Smooth muscle cell (in vitro differentiated cells): ENCODE data around the gene MACROH2A1. TPM values are rescaled to one million over a fixed set of nuclear protein-coding genes. Genes with fewer than 3 reads are reported as not detected.

Experiments used
- DNase-seq: peaks from one replicate; lab custom pipeline; 2025; ENCODE audit not compliant: unreplicated experiment; lab: John Stamatoyannopoulos, UW
- H2AFZ ChIP-seq: fragments of 200-600 bp; sonication (generic); 2 replicates; pipeline ENCODE4 v1.6.0; 2016; ENCODE audit warnings: antibody characterized with exemption, low read depth, mild to moderate bottlenecking
- H3F3A ChIP-seq: fragments of 200-600 bp; sonication (generic); 2 replicates; pipeline ENCODE4 v1.6.0; 2017; ENCODE audit warnings: antibody characterized with exemption, low read depth
- H3K27ac ChIP-seq: fragments of 200-600 bp; sonication (generic); 2 replicates; pipeline ENCODE4 v1.5.1; 2016; ENCODE audit warnings: low read depth, mild to moderate bottlenecking
- H3K27me3 ChIP-seq: fragments of 200-600 bp; sonication (generic); 2 replicates; pipeline ENCODE4 v1.6.1; 2016; ENCODE audit warnings: low read depth, mild to moderate bottlenecking
- H3K36me3 ChIP-seq: fragments of 200-600 bp; sonication (generic); 2 replicates; pipeline ENCODE4 v1.5.1; 2016; ENCODE audit warnings: low read depth
- H3K4me1 ChIP-seq: fragments of 200-600 bp; sonication (generic); 2 replicates; pipeline ENCODE4 v1.5.1; 2016; ENCODE audit warnings: low read depth
- H3K4me2 ChIP-seq: fragments of 200-600 bp; sonication (generic); 2 replicates; pipeline ENCODE4 v1.6.0; 2016; ENCODE audit warnings: mild to moderate bottlenecking
- H3K4me3 ChIP-seq: fragments of 200-600 bp; sonication (generic); 2 replicates; pipeline ENCODE4 v1.5.1; 2016; ENCODE audit warnings: mild to moderate bottlenecking
- H3K79me2 ChIP-seq: fragments of 200-600 bp; sonication (generic); 2 replicates; pipeline ENCODE4 v1.6.0; 2016; ENCODE audit warnings: low read depth, mild to moderate bottlenecking
- H3K9ac ChIP-seq: fragments of 200-600 bp; sonication (generic); 2 replicates; pipeline ENCODE4 v1.6.0; 2016; ENCODE audit warnings: low read depth
- H3K9me3 ChIP-seq: fragments of 200-600 bp; sonication (generic); replicated peaks from 2 replicates; pipeline ENCODE4 v1.5.1; 2016; ENCODE audit warnings: low read depth
- H4K20me1 ChIP-seq: fragments of 200-600 bp; sonication (generic); 2 replicates; pipeline ENCODE4 v1.6.0; 2016; ENCODE audit warnings: low read depth
- WGBS: methylation state at CpG from one replicate; pipeline ENCODE4 v1.1.7; 2016; ENCODE audit warnings: low lambda C conversion rate; 5-methylcytosine and 5-hydroxymethylcytosine counted together
- polyA plus RNA-seq: library from polyadenylated mRNA; unstranded; fragments of >200 nt; fragmentation: Nextera tagmentation; extraction: Ambion mirVana; gene quantifications from 2 replicates; pipeline ENCODE4 v1.2.1, GENCODE V29; 2016
- total RNA-seq: library from RNA; depleted of rRNA; stranded (reverse); fragments of >200 nt; gene quantifications from 2 replicates; pipeline ENCODE4 v1.2.3, GENCODE V29; 2014
- TF ChIP-seq, protein P1 (sequence below): fragments of 200-600 bp; sonication (generic); IDR thresholded peaks from 2 replicates; pipeline ENCODE4 v1.5.1; 2017; ENCODE audit warnings: borderline replicate concordance, mild to moderate bottlenecking, antibody characterized with exemption; ENCODE audit not compliant: insufficient read depth, poor library complexity, severe bottlenecking

MACROH2A1 gene
- total and polyA plus RNA-seq, 2 experiments from 2014 or later = 309 to 371 TPM

DNA sequence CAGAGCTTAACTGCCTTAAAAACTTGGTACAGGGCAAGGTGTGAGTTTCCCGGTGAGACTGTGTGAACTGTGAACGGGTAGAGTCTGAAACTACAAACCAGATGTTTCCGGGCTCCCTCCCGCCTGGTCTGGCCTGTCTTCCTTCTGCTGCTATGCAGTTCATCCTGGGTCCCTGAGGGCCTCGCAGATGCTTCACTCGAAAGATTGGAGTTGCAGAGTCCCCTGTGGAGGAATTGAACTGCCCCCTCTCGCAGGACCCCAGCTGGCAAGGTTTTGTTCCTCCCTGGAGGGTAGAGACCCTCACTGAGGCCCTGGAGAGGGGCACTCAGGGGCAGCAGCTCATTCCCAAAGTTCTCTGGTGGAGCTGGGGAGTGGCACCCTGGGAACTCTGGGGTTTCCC, 47.6 kb upstream of the MACROH2A1 start:
- Histone ChIP-seq H3K79me2 (no peaks in the 10 kb centered on the region), H3K27ac (no peak overlapping the region), H3K9me3 (no peaks in the 10 kb centered on the region), H3F3A (peaks cover 8% of the 10 kb centered on the region), H3K4me3 (no peak overlapping the region), H3K4me1 (peaks cover 18% of the 10 kb centered on the region), H2AFZ (no peak overlapping the region), H3K36me3 (no peaks in the 10 kb centered on the region), H3K4me2 (no peak overlapping the region), H3K27me3 (no peaks in the 10 kb centered on the region), H4K20me1 (no peaks in the 10 kb centered on the region), H3K9ac (no peak overlapping the region)
- DNase-seq = no peak
- 66% methylated on average over 7 of the region's 7 CpGs for whole genome bisulfite sequencing
- TF ChIP-seq, protein P1, sequence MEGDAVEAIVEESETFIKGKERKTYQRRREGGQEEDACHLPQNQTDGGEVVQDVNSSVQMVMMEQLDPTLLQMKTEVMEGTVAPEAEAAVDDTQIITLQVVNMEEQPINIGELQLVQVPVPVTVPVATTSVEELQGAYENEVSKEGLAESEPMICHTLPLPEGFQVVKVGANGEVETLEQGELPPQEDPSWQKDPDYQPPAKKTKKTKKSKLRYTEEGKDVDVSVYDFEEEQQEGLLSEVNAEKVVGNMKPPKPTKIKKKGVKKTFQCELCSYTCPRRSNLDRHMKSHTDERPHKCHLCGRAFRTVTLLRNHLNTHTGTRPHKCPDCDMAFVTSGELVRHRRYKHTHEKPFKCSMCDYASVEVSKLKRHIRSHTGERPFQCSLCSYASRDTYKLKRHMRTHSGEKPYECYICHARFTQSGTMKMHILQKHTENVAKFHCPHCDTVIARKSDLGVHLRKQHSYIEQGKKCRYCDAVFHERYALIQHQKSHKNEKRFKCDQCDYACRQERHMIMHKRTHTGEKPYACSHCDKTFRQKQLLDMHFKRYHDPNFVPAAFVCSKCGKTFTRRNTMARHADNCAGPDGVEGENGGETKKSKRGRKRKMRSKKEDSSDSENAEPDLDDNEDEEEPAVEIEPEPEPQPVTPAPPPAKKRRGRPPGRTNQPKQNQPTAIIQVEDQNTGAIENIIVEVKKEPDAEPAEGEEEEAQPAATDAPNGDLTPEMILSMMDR = no peak

DNA sequence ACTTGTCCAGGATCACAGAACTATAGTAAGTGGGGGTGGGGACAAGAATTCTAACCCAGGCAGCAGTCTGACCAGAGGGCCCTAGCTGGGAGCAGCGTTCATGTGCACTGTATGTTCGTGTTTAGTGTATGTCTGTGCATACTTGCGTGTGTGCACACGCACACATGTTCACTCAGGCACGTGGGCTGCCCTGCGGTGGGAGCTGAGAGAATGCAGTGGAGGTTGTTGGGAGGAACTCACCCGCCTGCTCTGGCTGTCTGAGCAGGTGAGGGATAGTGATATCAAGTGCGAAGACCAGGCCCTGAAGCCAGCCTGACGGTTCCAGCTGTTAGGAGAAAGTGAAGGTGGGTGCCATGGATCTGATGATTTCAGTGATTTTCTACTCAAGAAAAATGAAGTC, 47.2 kb upstream of the MACROH2A1 start:
- no peaks in the 10 kb centered on the region for H3K79me2 ChIP-seq
- no peaks in the 10 kb centered on the region for H4K20me1 ChIP-seq
- no peak overlapping the region for H2AFZ ChIP-seq
- no peaks in the 10 kb centered on the region for H3K9me3 ChIP-seq
- H3K36me3 ChIP-seq = no peaks in the 10 kb centered on the region
- TF ChIP-seq, protein P1 = no peak
- no peak overlapping the region for H3K4me3 ChIP-seq
- no peak overlapping the region for H3K9ac ChIP-seq
- H3F3A ChIP-seq = peaks cover 8% of the 10 kb centered on the region
- no peak overlapping the region for H3K27ac ChIP-seq
- H3K27me3 ChIP-seq = no peaks in the 10 kb centered on the region
- H3K4me2 ChIP-seq = no peak overlapping the region
- no peak for DNase-seq
- WGBS = 92% methylated on average over 9 of the region's 9 CpGs
- peaks cover 18% of the 10 kb centered on the region for H3K4me1 ChIP-seq

DNA sequence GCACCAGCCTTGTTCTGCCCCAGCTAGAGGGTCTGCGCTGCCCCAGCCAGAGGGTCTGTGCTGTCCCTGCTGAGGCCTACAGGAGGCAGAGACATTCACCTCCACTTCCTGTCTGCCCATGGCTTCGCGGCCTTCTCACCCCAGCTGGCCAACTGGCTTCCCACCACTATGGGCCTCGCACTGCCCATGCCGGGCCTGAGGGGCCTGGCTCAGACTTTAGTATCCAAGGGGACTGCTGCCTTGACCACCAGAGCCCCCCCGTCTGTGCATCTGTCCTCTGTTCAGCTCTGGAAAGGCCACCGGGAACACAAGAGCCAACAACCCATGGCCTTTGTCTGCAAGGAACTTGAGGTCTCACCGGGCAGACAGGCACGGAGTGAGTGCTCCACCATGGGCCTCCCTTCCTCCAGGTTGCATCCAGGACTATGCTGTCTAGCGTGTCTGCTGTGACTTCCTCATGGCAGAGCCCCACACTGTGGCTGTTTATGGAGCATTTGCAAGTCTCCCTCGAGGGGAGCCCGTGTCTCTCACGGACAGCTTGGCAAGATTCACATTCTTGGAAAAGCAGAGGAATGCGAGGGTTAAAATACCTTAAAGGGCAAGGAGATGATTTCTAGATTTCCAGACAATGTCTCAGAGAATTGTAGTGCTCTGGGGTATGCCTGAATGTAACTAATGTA, 46.4 kb upstream of the MACROH2A1 start:
- TF ChIP-seq, protein P1 = no peak
- Histone ChIP-seq H3K27me3 (no peaks in the 10 kb centered on the region), H4K20me1 (no peaks in the 10 kb centered on the region), H3K4me2 (no peak overlapping the region), H3K79me2 (no peaks in the 10 kb centered on the region), H3K27ac (no peak overlapping the region), H2AFZ (no peak overlapping the region), H3F3A (peaks cover 8% of the 10 kb centered on the region), H3K36me3 (no peaks in the 10 kb centered on the region), H3K9me3 (no peaks in the 10 kb centered on the region), H3K4me1 (peaks cover 18% of the 10 kb centered on the region), H3K9ac (no peak overlapping the region), H3K4me3 (no peak overlapping the region)
- DNase-seq = no peak
- 81% methylated on average over 14 of the region's 14 CpGs for WGBS

DNA sequence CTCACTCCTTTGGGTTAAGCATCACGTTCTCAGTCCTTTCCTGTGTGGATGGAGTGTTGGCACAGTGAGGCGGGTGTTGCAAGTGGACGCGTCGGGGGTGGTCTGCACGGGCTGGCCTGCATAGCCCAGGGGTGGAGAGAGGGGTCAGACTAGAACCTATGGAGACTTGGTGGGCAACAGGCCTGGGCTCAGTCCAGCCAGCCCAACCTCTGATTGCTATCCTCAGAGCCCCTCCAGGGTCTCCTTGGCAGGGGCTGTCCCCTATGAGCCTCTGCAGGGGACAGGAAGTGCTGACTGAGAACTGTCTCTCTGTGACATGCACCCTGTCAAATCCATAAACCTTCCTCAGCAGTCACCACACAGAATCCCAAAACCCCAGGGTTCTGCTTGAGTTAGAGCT, 45.9 kb upstream of the MACROH2A1 start:
- 95% methylated on average over 6 of the region's 6 CpGs for WGBS
- Histone ChIP-seq H3F3A (peaks cover 8% of the 10 kb centered on the region), H3K9me3 (no peaks in the 10 kb centered on the region), H3K36me3 (no peaks in the 10 kb centered on the region), H3K79me2 (no peaks in the 10 kb centered on the region), H2AFZ (no peak overlapping the region), H3K4me1 (peaks cover 18% of the 10 kb centered on the region), H3K4me3 (no peak overlapping the region), H3K4me2 (no peak overlapping the region), H3K9ac (no peak overlapping the region), H4K20me1 (no peaks in the 10 kb centered on the region), H3K27me3 (no peaks in the 10 kb centered on the region), H3K27ac (no peak overlapping the region)
- no peak for DNase-seq
- TF ChIP-seq, protein P1 = no peak
